ENCODE data around the gene LSAMP.

LSAMP gene

GRCh38 chr3:116285781-116286421 lies 159.4 kb downstream of the LSAMP start:
- DNase-seq = no peak

DNA sequence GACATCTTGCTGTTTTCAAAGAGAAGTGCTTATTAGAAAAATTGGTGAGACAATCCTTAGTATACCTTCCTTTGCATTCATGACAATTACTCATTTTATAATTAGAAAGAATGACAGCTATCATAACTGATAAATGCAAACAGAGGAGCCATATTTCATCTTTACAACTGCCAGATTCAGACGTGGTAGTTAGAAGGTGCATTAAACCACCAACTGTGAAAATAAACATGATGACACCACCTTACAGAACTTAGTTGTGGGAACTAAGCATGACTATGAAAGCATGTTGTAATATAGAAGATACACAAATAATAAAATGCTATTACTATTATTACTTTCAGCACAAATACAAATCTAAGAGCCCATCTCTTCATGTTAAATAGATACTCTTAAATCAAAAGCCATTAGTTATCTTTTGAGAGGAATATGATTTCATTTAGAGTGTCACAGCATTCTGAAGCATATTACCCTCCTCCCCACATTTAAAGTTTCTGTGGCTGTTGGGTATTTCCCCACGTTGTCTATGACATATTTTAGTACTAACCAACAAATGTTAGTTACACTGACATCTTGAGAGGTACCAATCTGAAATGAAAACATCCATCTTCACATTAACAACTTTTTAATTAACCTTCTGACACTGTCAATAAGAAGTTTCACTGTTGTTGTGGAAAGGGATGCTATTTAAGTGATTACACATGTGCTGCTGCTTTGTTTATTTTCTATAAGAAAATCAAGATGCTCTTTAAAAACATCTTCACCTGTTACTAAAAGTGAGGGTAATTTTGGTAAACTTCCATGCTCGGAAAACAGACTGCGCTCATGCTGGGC lies 163.8 kb downstream of the LSAMP start:
- DNase-seq = no peak

- DNase-seq = no peak
Measured at GRCh38 chr3:116280130-116280740, 165.1 kb downstream of the LSAMP start.

DNA sequence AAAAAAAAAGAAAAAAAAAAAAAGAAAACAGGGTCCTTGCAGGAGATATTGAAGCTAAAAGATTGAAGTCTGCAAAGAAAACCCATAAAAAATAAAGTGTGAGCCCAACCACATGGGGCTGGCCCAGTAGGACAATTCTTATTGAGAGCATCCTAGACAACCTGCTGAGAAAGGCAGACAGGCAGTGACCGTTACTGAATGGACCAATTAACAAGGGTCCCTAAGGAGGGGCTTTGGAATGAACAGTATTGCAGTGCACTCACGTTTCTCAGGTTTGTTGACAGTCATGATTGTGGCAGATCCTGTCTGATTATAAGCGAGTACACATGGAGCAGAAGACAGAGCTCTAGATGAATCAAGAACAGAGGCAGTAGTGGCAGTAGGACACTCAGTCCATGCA lies 168.6 kb downstream of the LSAMP start:
- no peak for DNase-seq

DNA sequence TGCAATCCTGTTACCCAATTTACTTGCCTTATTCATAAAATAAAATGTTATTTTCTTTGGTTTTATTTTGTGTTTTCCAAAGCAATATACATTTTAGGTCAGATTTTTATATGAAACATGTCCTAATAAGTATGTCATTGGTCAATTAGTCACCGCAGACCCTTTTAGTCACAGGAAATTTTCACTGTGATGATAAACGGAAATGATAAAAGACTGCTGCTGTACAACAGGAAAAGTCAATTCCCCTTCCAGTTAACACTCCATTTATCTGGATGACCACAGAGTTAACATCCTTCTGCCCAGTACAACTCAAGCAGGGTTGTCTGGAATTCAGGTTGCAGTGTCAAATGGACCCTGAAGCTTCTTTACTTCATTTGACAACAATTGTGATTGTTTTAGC lies 175.2 kb downstream of the LSAMP start:
- DNase-seq = no peak

DNA sequence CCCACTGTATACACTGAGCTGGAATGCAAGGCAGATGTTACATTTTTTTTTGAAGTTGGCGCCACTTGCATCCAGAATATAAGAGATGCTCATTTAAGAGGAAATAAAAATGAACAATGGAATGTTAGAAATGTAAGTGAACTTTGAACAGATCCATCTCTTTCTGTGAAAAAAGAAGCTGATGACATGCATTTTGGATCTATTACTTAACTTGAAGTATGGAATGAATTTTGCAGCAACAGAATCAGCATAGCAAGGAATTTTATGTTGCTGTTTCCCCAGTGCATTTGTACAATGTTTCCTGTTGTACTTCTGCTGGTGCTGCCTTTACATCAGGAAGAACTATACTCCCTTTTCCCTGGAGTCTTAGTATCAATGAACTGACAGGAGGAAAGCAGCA lies 178.2 kb downstream of the LSAMP start:
- DNase-seq = no peak

GRCh38 chr3:116265976-116266584 lies 179.2 kb downstream of the LSAMP start:
- DNase-seq = no peak

DNA sequence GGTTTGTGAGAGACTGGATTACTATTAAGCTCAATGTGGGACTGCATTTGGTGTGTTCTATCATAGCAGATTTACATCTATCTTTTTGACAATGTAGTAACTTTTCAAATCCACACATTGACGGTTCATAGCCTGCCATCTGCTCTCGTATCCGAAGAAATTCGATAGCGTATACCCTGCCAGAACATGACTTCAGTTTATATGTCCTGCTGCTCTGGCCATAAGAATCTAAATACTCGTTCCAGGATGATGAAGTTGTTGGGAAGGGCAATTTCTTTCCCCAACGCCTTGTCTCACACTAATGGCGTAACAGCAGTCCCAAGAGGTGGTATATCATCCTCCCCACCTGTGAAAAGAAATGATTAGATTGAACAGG lies 180.0 kb downstream of the LSAMP start:
- DNase-seq = no peak

DNA sequence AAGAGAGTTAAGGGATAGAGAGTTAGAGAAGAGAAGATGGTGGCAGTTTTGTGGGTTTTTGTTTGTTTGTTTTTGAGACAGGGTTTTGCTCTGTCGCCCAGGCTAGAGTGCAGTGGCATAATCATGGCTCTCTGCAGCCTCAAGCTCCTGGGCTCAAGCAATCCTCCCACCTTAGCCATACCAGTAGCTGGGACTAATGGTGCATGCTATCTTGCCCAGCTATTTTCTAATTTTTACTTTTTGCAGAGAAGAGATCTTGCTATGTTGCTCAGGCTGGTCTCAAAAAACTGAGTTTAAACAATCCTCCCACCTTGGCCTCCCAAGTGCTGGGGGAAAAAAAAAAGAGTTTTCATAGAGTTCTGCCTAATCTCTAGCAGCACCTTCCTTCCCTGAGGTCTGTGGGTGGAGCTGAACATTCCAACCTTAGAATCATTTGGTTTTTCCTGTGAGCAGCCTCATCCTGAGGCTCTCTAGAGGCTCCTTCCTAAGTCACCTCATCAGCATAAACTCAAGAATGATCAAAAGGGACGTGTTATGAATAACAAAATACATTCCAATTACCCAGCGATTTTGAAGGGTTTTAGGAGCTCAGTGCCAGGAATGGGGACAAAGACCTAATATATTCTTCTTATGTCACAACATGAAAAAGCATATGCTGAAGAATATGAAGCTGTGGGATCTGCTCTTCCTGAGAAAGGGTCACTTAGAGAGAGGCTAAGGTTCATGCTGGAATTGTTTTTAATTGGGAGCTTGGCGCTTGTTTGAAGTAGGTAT lies 180.6 kb downstream of the LSAMP start:
- DNase-seq = no peak

GRCh38 chr3:116263842-116264545 lies 181.3 kb downstream of the LSAMP start:
- no peak for DNase-seq

- DNase-seq = no peak
Measured at GRCh38 chr3:116260491-116260890, 184.8 kb downstream of the LSAMP start.

DNA sequence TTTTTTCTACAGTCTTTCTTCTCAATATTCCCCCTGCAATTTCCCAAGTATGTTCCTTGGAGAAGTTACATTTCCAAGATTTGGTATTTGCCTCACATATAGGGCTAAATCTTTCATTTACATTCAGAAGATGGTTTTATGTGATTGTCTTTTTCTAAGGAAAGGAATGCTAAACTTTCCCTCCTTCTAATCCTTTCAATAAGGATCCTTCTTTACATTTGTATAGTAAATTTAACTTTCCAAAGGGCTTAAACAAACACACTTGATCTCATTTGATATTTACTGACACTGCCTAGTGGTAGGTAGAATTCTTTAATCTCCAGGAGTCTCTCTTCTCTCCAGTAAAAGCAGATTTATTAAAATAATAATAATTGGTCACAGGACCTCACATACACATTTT lies 185.3 kb downstream of the LSAMP start:
- DNase-seq = no peak

- no peak for DNase-seq
Measured at GRCh38 chr3:116256843-116257485, 188.3 kb downstream of the LSAMP start.

- no peak for DNase-seq
Measured at GRCh38 chr3:116254541-116254940, 190.7 kb downstream of the LSAMP start.

- DNase-seq = no peak
Measured at GRCh38 chr3:116253511-116253910, 191.8 kb downstream of the LSAMP start.

DNA sequence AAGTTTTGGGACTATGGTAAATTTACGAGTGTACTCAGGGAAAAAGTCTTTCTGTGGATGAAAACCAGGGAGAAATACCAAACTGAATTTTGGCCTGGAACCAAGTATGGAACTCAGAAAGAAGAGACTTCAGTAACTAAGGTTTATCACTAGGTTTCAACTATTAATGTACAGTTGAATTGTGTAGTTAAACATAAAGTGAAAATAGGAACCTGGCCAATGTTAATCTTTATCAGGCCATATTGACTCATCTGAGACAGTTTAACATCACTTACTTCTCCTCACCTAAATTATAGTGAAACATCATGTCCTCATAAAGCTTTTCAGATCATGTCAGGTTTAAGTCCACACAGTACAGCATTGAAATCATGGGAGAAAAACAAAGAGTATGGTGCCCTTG lies 197.7 kb downstream of the LSAMP start:
- no peak for DNase-seq

GRCh38 chr3:116246406-116246980 lies 198.8 kb downstream of the LSAMP start:
- no peak for DNase-seq

DNA sequence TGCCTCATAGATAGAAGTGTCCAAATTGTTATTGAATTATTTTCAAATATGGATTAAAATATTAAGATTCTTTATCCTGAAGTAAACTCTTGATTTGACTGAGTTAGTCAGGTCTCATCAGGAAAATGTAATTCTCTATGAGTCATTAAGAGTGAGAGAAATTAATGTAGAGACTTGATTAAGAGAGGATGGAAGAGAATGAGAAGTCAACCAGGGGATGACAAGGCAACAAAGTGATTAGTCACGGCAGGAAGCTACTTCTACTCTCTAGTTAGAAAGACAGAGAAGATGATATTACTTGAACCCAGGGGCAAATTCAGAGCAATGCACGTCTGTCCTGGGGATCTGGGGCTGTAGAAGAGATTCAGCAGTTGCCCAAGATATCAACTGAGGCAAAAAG lies 202.5 kb downstream of the LSAMP start:
- DNase-seq = no peak

- DNase-seq = no peak
Measured at GRCh38 chr3:116241677-116242076, 203.6 kb downstream of the LSAMP start.

- DNase-seq = no peak
Measured at GRCh38 chr3:116240261-116240660, 205.0 kb downstream of the LSAMP start.

DNA sequence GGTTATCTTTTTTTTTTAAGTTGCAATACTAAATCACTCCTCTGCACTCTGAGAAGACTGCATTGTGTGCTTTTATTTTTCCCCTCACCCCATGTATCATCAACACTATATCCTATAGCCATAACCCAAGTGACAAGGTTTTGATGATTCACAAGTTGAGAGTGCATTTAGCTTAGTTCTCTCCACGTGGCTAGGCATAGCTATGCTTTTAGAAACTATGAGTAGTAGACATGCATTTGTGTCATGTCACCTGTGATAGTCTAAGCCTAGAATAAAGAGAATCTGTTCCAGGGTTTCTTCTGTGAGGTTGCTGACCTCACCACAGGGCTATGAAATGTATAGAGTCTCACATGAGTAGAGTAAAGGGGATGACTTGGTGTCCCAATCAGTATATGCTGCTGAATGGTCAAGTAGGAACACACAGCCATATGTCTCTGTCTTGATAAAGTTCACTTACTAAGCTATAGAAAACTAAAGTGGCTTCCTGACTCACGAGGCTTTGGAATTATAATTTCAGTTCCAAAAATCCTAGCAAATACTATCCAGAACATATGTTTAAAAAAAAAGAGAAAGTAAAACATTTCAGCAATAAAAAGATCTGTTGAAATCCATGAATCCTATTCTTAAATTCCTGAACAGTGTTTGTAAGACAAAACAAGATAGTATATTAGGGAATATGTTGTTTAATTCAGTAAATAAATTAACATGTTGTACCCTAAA lies 206.3 kb downstream of the LSAMP start:
- DNase-seq = no peak
